NOMO-1 treated with DMSO at 0.1 percent for 48 hours (cell line): Measurements from ENCODE around the gene TSPAN17.

Source experiments
- DNase-seq: peaks from one replicate; lab custom pipeline; 2025; ENCODE audit not compliant: unreplicated experiment; lab: John Stamatoyannopoulos, UW

The TSPAN17 gene

GRCh38 chr5:176620333-176620981 is 26.8 kb upstream of the TSPAN17 start:
- DNase-seq, result no peak

GRCh38 chr5:176621661-176622079 is 25.6 kb upstream of the TSPAN17 start:
- no peak for DNase-seq

GRCh38 chr5:176624142-176624541 is 23.1 kb upstream of the TSPAN17 start:
- DNase-seq, result no peak

- DNase-seq, result no peak
Measured at GRCh38 chr5:176624938-176625337, 22.3 kb upstream of the TSPAN17 start.

- DNase-seq, result no peak
Measured at GRCh38 chr5:176625512-176625911, 21.8 kb upstream of the TSPAN17 start.

GRCh38 chr5:176625966-176626875 is 21.1 kb upstream of the TSPAN17 start:
- DNase-seq, result no peak

- no peak for DNase-seq
Measured at GRCh38 chr5:176626876-176627236, 20.4 kb upstream of the TSPAN17 start.

GRCh38 chr5:176627582-176627981 is 19.7 kb upstream of the TSPAN17 start:
- DNase-seq, result no peak

- DNase-seq, result no peak
Measured at GRCh38 chr5:176628406-176629228, 18.7 kb upstream of the TSPAN17 start.

GRCh38 chr5:176629317-176629852 is 17.9 kb upstream of the TSPAN17 start:
- DNase-seq, result no peak

- DNase-seq, result no peak
Measured at GRCh38 chr5:176629853-176630680, 17.2 kb upstream of the TSPAN17 start, which contains the start of the genes EIF4E1B and SNCB. Gene EIF4E1B (plus strand): TSS chr5:176630675. CDS start chr5:176642788, 12,113 bp downstream. Gene SNCB (minus strand): TSS chr5:176630534. CDS start chr5:176629654, 880 bp downstream.

GRCh38 chr5:176630681-176631222 is 16.5 kb upstream of the TSPAN17 start:
- DNase-seq, result no peak

GRCh38 chr5:176631383-176632200 is 15.7 kb upstream of the TSPAN17 start:
- no peak for DNase-seq

GRCh38 chr5:176632745-176633144 is 14.5 kb upstream of the TSPAN17 start:
- DNase-seq, result no peak

- no peak for DNase-seq
Measured at GRCh38 chr5:176633598-176633997, 13.7 kb upstream of the TSPAN17 start.

- no peak for DNase-seq
Measured at GRCh38 chr5:176636426-176636825, 10.9 kb upstream of the TSPAN17 start.

- no peak for DNase-seq
Measured at GRCh38 chr5:176637556-176637955, 9.7 kb upstream of the TSPAN17 start.

- DNase-seq, result no peak
Measured at GRCh38 chr5:176638437-176638836, 8.8 kb upstream of the TSPAN17 start.

GRCh38 chr5:176639208-176639607 is 8.1 kb upstream of the TSPAN17 start:
- no peak for DNase-seq
